ENCODE data around the gene DPM2. TPM values are rescaled to one million over a fixed set of nuclear protein-coding genes. Genes with fewer than 3 reads are reported as not detected.

Gene DPM2
- total RNA-seq, 2 donors from 2014 or later = 25.1 to 28.6 TPM

- intact Hi-C loops (cut with DNase I, micrococcal nuclease) = no loop called here
- DNase-seq = no peak
- ATAC-seq = no peak
These were observed 44.3 kb downstream of the DPM2 start for GRCh38 chr9:127893392-127893791.

GRCh38 chr9:127892831-127893230, 44.8 kb downstream of the DPM2 start:
- intact Hi-C loops (cut with DNase I, micrococcal nuclease) = no loop called here
- ATAC-seq = no peak
- no peak for DNase-seq

- intact Hi-C loops (cut with DNase I, micrococcal nuclease) = no loop called here
- no peak for ATAC-seq
- DNase-seq = no peak
These were observed 47.6 kb downstream of the DPM2 start for GRCh38 chr9:127890053-127890452.

- intact Hi-C loops (cut with DNase I, micrococcal nuclease) = no loop called here
- no peak for ATAC-seq
- no peak for DNase-seq
These were observed 49.9 kb downstream of the DPM2 start for GRCh38 chr9:127887792-127888191.

- DNase-seq = no peak
- intact Hi-C loops (cut with DNase I, micrococcal nuclease) = no loop called here
- no peak for ATAC-seq
These were observed 51.2 kb downstream of the DPM2 start for GRCh38 chr9:127886401-127886972.

- intact Hi-C loops (cut with DNase I, micrococcal nuclease) = no loop called here
- ATAC-seq = no peak
- no peak for DNase-seq
These were observed 52.0 kb downstream of the DPM2 start for GRCh38 chr9:127885508-127886281.

Other genes starting within 250 kb of the DPM2 start
- gene CFAP157, start 230.9 kb downstream of the DPM2 start, total RNA-seq = under 1 TPM in 1 of 2 donors, not detected in 1; 0.14 TPM
- gene PTRH1, start 222.2 kb downstream of the DPM2 start, total RNA-seq = 1 to 10 TPM; 5.5 to 8.3 TPM
- under 1 TPM in 1 of 2 donors, not detected in 1; 0.08 TPM for gene TTC16, start 221.8 kb downstream of the DPM2 start, total RNA-seq
- gene TOR2A, start 202.6 kb downstream of the DPM2 start, total RNA-seq = 10 to 100 TPM; 32.0 to 32.7 TPM
- 1 to 10 TPM; 2.8 to 3.1 TPM for gene SH2D3C, start 159.2 kb downstream of the DPM2 start, total RNA-seq
- gene CDK9, start 151.8 kb downstream of the DPM2 start, total RNA-seq = 10 to 100 TPM; 70.4 to 87.4 TPM
- gene FPGS, start 135.0 kb downstream of the DPM2 start, total RNA-seq = 10 to 100 TPM; 31.4 to 47.0 TPM
- 10 to 100 TPM; 15.1 to 26.5 TPM for gene ENG, start 83.2 kb downstream of the DPM2 start, total RNA-seq
- 100 to 1,000 TPM; 114 to 141 TPM for gene AK1, start 60.2 kb downstream of the DPM2 start, total RNA-seq
- gene ST6GALNAC6, start 38.3 kb downstream of the DPM2 start, total RNA-seq = 100 to 1,000 TPM; 222 to 302 TPM
- gene ST6GALNAC4, start 20.8 kb downstream of the DPM2 start, total RNA-seq = 10 to 100 TPM; 37.5 to 46.9 TPM
- gene PIP5KL1, start 7.1 kb downstream of the DPM2 start, total RNA-seq = 1 to 10 TPM; 1.3 to 1.9 TPM
- gene EEIG1, start 43.1 kb upstream of the DPM2 start, total RNA-seq = 100 to 1,000 TPM; 157 to 175 TPM
- gene NAIF1, start 129.5 kb upstream of the DPM2 start, total RNA-seq = 10 to 100 TPM in 1 of 2 donors, 1 to 10 TPM in 1; 10.0 to 10.5 TPM
- gene SLC25A25, start 130.4 kb upstream of the DPM2 start, total RNA-seq = 10 to 100 TPM; 20.5 to 26.2 TPM
- 100 to 1,000 TPM in 1 of 2 donors, 10 to 100 TPM in 1; 84.2 to 113 TPM for gene PTGES2, start 189.9 kb upstream of the DPM2 start, total RNA-seq
- 100 to 1,000 TPM in 1 of 2 donors, 10 to 100 TPM in 1; 12.3 to 358 TPM for gene LCN2, start 211.6 kb upstream of the DPM2 start, total RNA-seq
- gene BBLN, start 222.4 kb upstream of the DPM2 start, total RNA-seq = 10 to 100 TPM; 35.6 to 50.5 TPM